Measurements from ENCODE around the gene SUFU. TPM values are rescaled to one million over a fixed set of nuclear protein-coding genes. Genes with fewer than 3 reads are reported as not detected.

Gene SUFU
- total and polyA plus RNA-seq, 4 donors: 1.8 to 3.8 (median 2.9) TPM

DNA sequence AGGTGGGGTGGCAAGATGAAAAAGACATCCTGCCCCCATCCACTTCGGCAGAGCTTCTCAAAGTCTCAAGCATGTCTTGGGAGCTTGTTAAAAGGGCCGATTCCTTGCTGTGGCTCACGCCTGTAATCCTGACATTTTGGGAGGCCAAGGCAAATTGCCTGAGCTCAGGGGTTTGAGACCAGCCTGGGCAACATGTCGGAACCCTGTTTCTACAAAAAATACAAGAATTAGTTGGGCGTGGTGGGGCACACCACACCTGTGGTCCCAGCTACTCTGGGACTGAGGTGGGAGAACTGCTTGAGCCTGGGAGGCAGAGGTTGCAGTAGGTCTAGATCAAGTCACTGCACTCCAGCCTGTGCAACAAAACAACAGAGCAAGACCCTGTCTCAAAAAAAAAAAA, 155.0 kb downstream of the SUFU start (continued):
- TF ChIP-seq, protein P1, sequence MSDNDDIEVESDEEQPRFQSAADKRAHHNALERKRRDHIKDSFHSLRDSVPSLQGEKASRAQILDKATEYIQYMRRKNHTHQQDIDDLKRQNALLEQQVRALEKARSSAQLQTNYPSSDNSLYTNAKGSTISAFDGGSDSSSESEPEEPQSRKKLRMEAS (IDR thresholded peaks at IDR 0.05): no peak
- TF ChIP-seq SP1 (IDR thresholded peaks at IDR 0.05): no peak
- TF ChIP-seq JUND (IDR thresholded peaks at IDR 0.05): no peak

DNA sequence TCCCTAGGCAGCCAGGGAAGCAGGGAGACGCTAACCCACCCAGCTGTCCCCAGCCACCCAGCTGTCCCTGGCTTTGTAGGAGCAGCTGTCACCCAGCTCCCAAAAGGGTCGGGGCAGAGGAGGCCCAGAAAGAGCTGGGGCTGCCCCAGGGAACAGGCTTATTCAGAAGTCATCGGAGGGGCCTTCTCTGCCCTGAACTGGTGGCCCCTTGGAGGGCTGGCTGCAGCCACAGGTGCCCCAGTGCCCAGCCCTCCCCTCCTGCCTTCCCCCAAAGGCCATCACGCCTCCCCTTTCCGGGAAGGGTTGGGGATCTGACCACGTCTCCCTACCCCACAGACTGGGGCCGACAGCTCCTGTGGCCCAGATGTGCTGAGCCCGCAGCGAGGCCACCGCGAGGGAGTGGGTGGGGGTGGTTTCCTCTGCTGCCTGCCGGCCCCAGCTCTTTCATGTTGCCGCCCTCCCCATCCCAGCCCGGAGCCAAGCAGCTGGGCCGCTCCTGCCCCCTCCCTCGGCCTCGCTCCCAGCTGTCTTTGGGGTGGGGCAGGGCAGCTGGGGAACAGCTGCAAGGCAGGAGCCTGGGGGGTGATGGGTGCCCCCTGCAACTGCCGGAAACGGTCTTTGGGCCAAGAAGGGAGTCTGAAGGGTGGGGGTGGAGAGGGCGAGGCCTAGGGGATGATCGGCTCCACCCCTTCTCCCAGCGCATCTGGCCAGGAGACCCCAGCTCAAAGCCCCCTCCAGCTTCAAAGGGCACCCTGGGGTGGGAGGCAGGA, 157.3 kb downstream of the SUFU start:
- Histone ChIP-seq H3K9ac (ENCODE audit: low read depth in 1 of 2, low read length in 2 of 2) (no peak overlapping the region), H3K36me3 (ENCODE audit: control insufficient read depth in 4 of 4, insufficient read depth in 3 of 4, low read depth in 1 of 4, low read length in 3 of 4) (peaks cover 7 to 18% (median 10%) of the 10 kb centered on the region in 4 donors), H3K27ac (ENCODE audit: low read depth in 1 of 2, low read length in 2 of 2) (no peak overlapping the region), H3K9me3 (ENCODE audit: control insufficient read depth in 4 of 4, low read length in 3 of 4) (no peaks in the 10 kb centered on the region), H3K4me3 (ENCODE audit: low read depth in 1 of 3, low read length in 3 of 3) (no peak overlapping the region), H3K27me3 (ENCODE audit: control insufficient read depth in 4 of 4, insufficient read depth in 4 of 4, low read length in 3 of 4) (no peaks in the 10 kb centered on the region), H3K4me1 (ENCODE audit: control insufficient read depth in 4 of 4, insufficient read depth in 4 of 4, low read length in 3 of 4) (peaks cover 5 to 17% (median 8%) of the 10 kb centered on the region in 4 donors)
- DNase-seq (ENCODE audit: low spot score): no peak
- peak in 1 of 2 donors; percentile 7 for TF ChIP-seq RAD21 (IDR thresholded peaks at IDR 0.05)
- TF ChIP-seq, protein P2, sequence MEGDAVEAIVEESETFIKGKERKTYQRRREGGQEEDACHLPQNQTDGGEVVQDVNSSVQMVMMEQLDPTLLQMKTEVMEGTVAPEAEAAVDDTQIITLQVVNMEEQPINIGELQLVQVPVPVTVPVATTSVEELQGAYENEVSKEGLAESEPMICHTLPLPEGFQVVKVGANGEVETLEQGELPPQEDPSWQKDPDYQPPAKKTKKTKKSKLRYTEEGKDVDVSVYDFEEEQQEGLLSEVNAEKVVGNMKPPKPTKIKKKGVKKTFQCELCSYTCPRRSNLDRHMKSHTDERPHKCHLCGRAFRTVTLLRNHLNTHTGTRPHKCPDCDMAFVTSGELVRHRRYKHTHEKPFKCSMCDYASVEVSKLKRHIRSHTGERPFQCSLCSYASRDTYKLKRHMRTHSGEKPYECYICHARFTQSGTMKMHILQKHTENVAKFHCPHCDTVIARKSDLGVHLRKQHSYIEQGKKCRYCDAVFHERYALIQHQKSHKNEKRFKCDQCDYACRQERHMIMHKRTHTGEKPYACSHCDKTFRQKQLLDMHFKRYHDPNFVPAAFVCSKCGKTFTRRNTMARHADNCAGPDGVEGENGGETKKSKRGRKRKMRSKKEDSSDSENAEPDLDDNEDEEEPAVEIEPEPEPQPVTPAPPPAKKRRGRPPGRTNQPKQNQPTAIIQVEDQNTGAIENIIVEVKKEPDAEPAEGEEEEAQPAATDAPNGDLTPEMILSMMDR (IDR thresholded peaks at IDR 0.05; ENCODE audit: low read depth, low read length, missing input control): no peak
- 30% methylated on average over 22 of the region's 22 CpGs for WGBS

DNA sequence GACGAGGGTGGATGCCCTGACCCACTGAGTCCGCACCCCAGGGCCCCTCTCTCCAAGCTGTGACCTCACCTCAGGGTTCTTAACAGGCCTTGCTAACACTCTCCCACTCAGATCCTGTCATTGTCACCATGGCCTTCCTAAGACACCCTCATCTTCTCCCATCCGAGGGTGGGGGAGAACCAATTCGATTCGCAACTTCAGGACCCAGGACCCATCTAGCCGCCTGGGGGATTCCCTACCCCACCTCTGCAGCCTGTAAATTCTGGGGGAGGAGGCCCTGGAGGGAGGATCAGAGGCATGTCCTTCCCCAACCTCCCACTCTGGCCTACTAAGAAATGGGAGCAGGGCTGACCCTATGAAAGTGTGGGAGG, 157.9 kb downstream of the SUFU start:
- Histone ChIP-seq H3K4me3 (ENCODE audit: low read depth in 1 of 3, low read length in 3 of 3) (no peak overlapping the region), H3K36me3 (ENCODE audit: control insufficient read depth in 4 of 4, insufficient read depth in 3 of 4, low read depth in 1 of 4, low read length in 3 of 4) (peaks cover 5 to 13% (median 6%) of the 10 kb centered on the region in 4 donors), H3K4me1 (ENCODE audit: control insufficient read depth in 4 of 4, insufficient read depth in 4 of 4, low read length in 3 of 4) (peaks cover 5 to 15% (median 8%) of the 10 kb centered on the region in 4 donors), H3K9me3 (ENCODE audit: control insufficient read depth in 4 of 4, low read length in 3 of 4) (no peaks in the 10 kb centered on the region), H3K9ac (ENCODE audit: low read depth in 1 of 2, low read length in 2 of 2) (no peak overlapping the region), H3K27ac (ENCODE audit: low read depth in 1 of 2, low read length in 2 of 2) (no peak overlapping the region), H3K27me3 (ENCODE audit: control insufficient read depth in 4 of 4, insufficient read depth in 4 of 4, low read length in 3 of 4) (no peaks in the 10 kb centered on the region)
- DNase-seq (ENCODE audit: low spot score): no peak
- TF ChIP-seq HNF4A (conservative IDR thresholded peaks at IDR 0.05) (no peak), YY1 (IDR thresholded peaks at IDR 0.05) (no peak), GABPA (IDR thresholded peaks at IDR 0.05 in 1 of 2, conservative IDR thresholded peaks at IDR 0.05 in 1 of 2) (no peak), EGR1 (IDR thresholded peaks at IDR 0.05; ENCODE audit: low read depth in 2 of 2) (no peak), FOXA1 (IDR thresholded peaks at IDR 0.05) (no peak), TAF1 (conservative IDR thresholded peaks at IDR 0.05) (no peak), RAD21 (IDR thresholded peaks at IDR 0.05) (no peak), NR2F2 (IDR thresholded peaks at IDR 0.05) (no peak), HNF4G (IDR thresholded peaks at IDR 0.05) (no peak), RXRA (IDR thresholded peaks at IDR 0.05) (no peak), SP1 (IDR thresholded peaks at IDR 0.05) (no peak)
- TF ChIP-seq, protein P2 (IDR thresholded peaks at IDR 0.05; ENCODE audit: low read depth, low read length, missing input control): no peak
- TF ChIP-seq, protein P3, sequence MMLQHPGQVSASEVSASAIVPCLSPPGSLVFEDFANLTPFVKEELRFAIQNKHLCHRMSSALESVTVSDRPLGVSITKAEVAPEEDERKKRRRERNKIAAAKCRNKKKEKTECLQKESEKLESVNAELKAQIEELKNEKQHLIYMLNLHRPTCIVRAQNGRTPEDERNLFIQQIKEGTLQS (IDR thresholded peaks at IDR 0.05): no peak
- TF ChIP-seq, protein P4, sequence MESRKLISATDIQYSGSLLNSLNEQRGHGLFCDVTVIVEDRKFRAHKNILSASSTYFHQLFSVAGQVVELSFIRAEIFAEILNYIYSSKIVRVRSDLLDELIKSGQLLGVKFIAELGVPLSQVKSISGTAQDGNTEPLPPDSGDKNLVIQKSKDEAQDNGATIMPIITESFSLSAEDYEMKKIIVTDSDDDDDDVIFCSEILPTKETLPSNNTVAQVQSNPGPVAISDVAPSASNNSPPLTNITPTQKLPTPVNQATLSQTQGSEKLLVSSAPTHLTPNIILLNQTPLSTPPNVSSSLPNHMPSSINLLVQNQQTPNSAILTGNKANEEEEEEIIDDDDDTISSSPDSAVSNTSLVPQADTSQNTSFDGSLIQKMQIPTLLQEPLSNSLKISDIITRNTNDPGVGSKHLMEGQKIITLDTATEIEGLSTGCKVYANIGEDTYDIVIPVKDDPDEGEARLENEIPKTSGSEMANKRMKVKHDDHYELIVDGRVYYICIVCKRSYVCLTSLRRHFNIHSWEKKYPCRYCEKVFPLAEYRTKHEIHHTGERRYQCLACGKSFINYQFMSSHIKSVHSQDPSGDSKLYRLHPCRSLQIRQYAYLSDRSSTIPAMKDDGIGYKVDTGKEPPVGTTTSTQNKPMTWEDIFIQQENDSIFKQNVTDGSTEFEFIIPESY (IDR thresholded peaks at IDR 0.05): no peak
- TF ChIP-seq, protein P5, sequence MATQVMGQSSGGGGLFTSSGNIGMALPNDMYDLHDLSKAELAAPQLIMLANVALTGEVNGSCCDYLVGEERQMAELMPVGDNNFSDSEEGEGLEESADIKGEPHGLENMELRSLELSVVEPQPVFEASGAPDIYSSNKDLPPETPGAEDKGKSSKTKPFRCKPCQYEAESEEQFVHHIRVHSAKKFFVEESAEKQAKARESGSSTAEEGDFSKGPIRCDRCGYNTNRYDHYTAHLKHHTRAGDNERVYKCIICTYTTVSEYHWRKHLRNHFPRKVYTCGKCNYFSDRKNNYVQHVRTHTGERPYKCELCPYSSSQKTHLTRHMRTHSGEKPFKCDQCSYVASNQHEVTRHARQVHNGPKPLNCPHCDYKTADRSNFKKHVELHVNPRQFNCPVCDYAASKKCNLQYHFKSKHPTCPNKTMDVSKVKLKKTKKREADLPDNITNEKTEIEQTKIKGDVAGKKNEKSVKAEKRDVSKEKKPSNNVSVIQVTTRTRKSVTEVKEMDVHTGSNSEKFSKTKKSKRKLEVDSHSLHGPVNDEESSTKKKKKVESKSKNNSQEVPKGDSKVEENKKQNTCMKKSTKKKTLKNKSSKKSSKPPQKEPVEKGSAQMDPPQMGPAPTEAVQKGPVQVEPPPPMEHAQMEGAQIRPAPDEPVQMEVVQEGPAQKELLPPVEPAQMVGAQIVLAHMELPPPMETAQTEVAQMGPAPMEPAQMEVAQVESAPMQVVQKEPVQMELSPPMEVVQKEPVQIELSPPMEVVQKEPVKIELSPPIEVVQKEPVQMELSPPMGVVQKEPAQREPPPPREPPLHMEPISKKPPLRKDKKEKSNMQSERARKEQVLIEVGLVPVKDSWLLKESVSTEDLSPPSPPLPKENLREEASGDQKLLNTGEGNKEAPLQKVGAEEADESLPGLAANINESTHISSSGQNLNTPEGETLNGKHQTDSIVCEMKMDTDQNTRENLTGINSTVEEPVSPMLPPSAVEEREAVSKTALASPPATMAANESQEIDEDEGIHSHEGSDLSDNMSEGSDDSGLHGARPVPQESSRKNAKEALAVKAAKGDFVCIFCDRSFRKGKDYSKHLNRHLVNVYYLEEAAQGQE (IDR thresholded peaks at IDR 0.05): no peak
- WGBS: 70% methylated on average over 6 of the region's 6 CpGs
